ENCODE data around the gene USP34.

DNA sequence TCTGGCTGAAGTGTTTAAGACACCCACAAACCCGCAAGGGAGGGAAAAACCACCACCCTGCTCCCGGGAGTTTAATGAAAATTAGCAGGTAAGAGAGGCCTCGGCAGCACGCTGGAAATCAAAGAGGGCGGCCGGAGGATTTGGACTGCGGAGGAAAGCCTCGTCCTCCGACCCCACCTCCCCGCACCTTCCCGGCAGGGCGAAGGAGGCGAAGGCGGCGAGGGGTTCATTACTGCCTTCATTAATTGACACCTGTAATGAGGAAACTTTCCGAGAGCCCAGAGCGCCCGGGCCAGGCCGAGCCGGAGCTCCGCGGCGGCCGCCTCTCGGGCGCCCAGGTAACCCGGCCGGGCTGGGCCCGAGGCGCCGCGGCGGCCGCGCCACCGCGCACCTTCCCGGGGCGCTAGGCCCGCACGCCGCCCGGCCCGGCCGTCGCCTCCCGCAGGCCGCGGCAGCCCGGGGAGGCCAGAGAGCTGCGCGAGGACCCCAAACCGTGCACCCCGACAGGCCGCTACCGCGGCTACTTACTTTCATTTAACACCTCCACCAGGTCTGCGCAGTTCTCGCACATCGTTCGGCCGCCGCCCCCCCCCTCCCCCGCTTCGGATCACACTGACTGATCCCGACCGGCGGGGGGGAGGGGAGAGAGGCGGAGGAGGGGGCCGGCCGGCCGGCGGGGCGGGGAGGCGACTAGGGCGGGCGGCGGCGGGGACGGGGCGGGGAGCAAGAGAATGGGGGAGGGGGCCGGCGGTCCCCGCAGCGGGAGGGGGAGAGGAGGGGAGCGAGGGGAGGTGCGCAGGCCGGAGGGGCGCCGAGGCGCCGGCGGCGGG, 550 bp downstream of the USP34 start:
- TF ChIP-seq POLR2A (IDR thresholded peaks at IDR 0.05; ENCODE audit: low read depth, low read length) (no peak), CTCF (conservative IDR thresholded peaks at IDR 0.05; ENCODE audit: low read depth, low read length) (no peak), MAFK (IDR thresholded peaks at IDR 0.05; ENCODE audit: low read depth, low read length) (no peak), RFX5 (IDR thresholded peaks at IDR 0.05; ENCODE audit: low read depth, low read length) (no peak)

Measured in IMR-90 (cell line).